ENCODE data around the gene CDK17. TPM values are rescaled to one million over a fixed set of nuclear protein-coding genes. Genes with fewer than 3 reads are reported as not detected.

The CDK17 gene
- total RNA-seq, 1 experiment from 2014 or later, result 21.4 TPM

GRCh38 chr12:96297504-96297903, 102.7 kb downstream of the CDK17 start:
- no peak for ATAC-seq
- POLR2A ChIA-PET, result no interaction called here

GRCh38 chr12:96295532-96296160, 104.6 kb downstream of the CDK17 start:
- H3K27ac ChIP-seq (ENCODE audit: low read depth, low read length), result no peak overlapping the region
- H3K9me2 ChIP-seq (ENCODE audit: insufficient read depth), result 0 out of 2 replicates have a peak, but pooled peaks cover 1% of the 10 kb centered on the region
- H3K9me3 ChIP-seq (ENCODE audit: control insufficient read depth in 1 of 2, insufficient read depth in 1 of 2, low read depth in 1 of 2, low read length in 2 of 2), result no peaks in the 10 kb centered on the region
- H3K4me2 ChIP-seq (ENCODE audit: low read length), result no peak overlapping the region
- ATAC-seq (no peak), DNase-seq (ENCODE audit: low read depth, low spot score) (no peak)
- no peak overlapping the region for H3K9ac ChIP-seq (ENCODE audit: low read length)
- CTCF ChIA-PET, result no interaction called here
- H2AFZ ChIP-seq (ENCODE audit: low read depth, low read length, poor library complexity, severe bottlenecking), result no peak overlapping the region
- H3K36me3 ChIP-seq (ENCODE audit: control insufficient read depth in 1 of 2, insufficient read depth in 2 of 2, low read length in 2 of 2), result no peaks in the 10 kb centered on the region
- POLR2A ChIA-PET, result no interaction called here
- no peaks in the 10 kb centered on the region for H3K79me2 ChIP-seq (ENCODE audit: insufficient read depth, low read length)
- no peaks in the 10 kb centered on the region for H4K20me1 ChIP-seq (ENCODE audit: insufficient read depth)
- H3K27me3 ChIP-seq (ENCODE audit: insufficient read depth, low read length), result no peaks in the 10 kb centered on the region
- intact Hi-C loops (cut with micrococcal nuclease), result no loop called here
- H3K4me3 ChIP-seq (replicated peaks in 1 of 2; ENCODE audit: low read depth in 1 of 2, low read length in 2 of 2), result no peak overlapping the region
- no peaks in the 10 kb centered on the region for H3K4me1 ChIP-seq (ENCODE audit: control insufficient read depth in 1 of 2, insufficient read depth in 2 of 2, low read length in 2 of 2)
- RAD21 ChIA-PET (ENCODE audit: low non-redundant PET in 1 of 2, low total read pairs in 2 of 2, uncharacterized antibody in 2 of 2, unreplicated experiment in 2 of 2), result no interaction called here
- no TSS peak for BruUV-seq (replicated peaks)
- TF ChIP-seq MAX (IDR thresholded peaks at IDR 0.05), result no peak
- TF ChIP-seq CEBPB (IDR thresholded peaks at IDR 0.05; ENCODE audit: low read depth), result no peak
- no peak for TF ChIP-seq SRF (IDR thresholded peaks at IDR 0.05; ENCODE audit: low read depth)
- TF ChIP-seq REST (IDR thresholded peaks at IDR 0.05; ENCODE audit: low read depth), result no peak
- TF ChIP-seq SIN3A (IDR thresholded peaks at IDR 0.05; ENCODE audit: low read depth), result no peak
- no peak for TF ChIP-seq YY1 (IDR thresholded peaks at IDR 0.05; ENCODE audit: extremely low read depth, insufficient replicate concordance, low read depth, low read length)
- TF ChIP-seq CTCF (IDR thresholded peaks at IDR 0.05 in 2 of 3, conservative IDR thresholded peaks at IDR 0.05 in 1 of 3; ENCODE audit: borderline replicate concordance in 1 of 3, insufficient read depth in 1 of 3, low read depth in 2 of 3, low read length in 2 of 3), result no peak
- TF ChIP-seq ZNF274 (IDR thresholded peaks at IDR 0.05; ENCODE audit: low read depth, low read length), result no peak
- TF ChIP-seq POLR2A (IDR thresholded peaks at IDR 0.05; ENCODE audit: borderline replicate concordance, extremely low read depth, insufficient read depth, insufficient read length), result no peak
- TF ChIP-seq RAD21 (IDR thresholded peaks at IDR 0.05; ENCODE audit: low read depth), result no peak
- no peak for TF ChIP-seq EZH2phosphoT487 (IDR thresholded peaks at IDR 0.05; ENCODE audit: borderline replicate concordance)
- TF ChIP-seq FOSL1 (IDR thresholded peaks at IDR 0.05; ENCODE audit: low read depth), result no peak
- no peak for TF ChIP-seq CBX3 (IDR thresholded peaks at IDR 0.05; ENCODE audit: low read depth)

More at GRCh38 chr12:96297504-96297903, 102.7 kb downstream of the CDK17 start:
- H3K4me1 ChIP-seq (ENCODE audit: control insufficient read depth in 1 of 2, insufficient read depth in 2 of 2, low read length in 2 of 2), result no peaks in the 10 kb centered on the region
- TF ChIP-seq JUND (IDR thresholded peaks at IDR 0.05), result no peak
- no peak for TF ChIP-seq ELF1 (IDR thresholded peaks at IDR 0.05; ENCODE audit: borderline replicate concordance, low read depth)
- CTCF ChIA-PET, result no interaction called here
- RAD21 ChIA-PET (ENCODE audit: low non-redundant PET in 1 of 2, low total read pairs in 2 of 2, uncharacterized antibody in 2 of 2, unreplicated experiment in 2 of 2), result no interaction called here
- no peak overlapping the region for H3K4me3 ChIP-seq (replicated peaks in 1 of 2; ENCODE audit: low read depth in 1 of 2, low read length in 2 of 2)
- H3K9ac ChIP-seq (ENCODE audit: low read length), result no peak overlapping the region
- no peaks in the 10 kb centered on the region for H3K27me3 ChIP-seq (ENCODE audit: insufficient read depth, low read length)
- 0 out of 2 replicates have a peak, but pooled peaks cover 3% of the 10 kb centered on the region for H3K9me2 ChIP-seq (ENCODE audit: insufficient read depth)
- H3K4me2 ChIP-seq (ENCODE audit: low read length), result no peak overlapping the region
- H3K36me3 ChIP-seq (ENCODE audit: control insufficient read depth in 1 of 2, insufficient read depth in 2 of 2, low read length in 2 of 2), result no peaks in the 10 kb centered on the region
- DNase-seq (ENCODE audit: low read depth, low spot score), result no peak
- no peaks in the 10 kb centered on the region for H4K20me1 ChIP-seq (ENCODE audit: insufficient read depth)
- H3K27ac ChIP-seq (ENCODE audit: low read depth, low read length), result no peak overlapping the region
- H2AFZ ChIP-seq (ENCODE audit: low read depth, low read length, poor library complexity, severe bottlenecking), result no peak overlapping the region
- no TSS peak for BruUV-seq (replicated peaks)
- no peaks in the 10 kb centered on the region for H3K79me2 ChIP-seq (ENCODE audit: insufficient read depth, low read length)
- no peaks in the 10 kb centered on the region for H3K9me3 ChIP-seq (ENCODE audit: control insufficient read depth in 1 of 2, insufficient read depth in 1 of 2, low read depth in 1 of 2, low read length in 2 of 2)
- intact Hi-C loops (cut with micrococcal nuclease), result no loop called here

Data from HCT116 (cell line).